Suppressor macrophage treated with lipopolysaccharide for 4 hours (primary cell): Measurements from ENCODE around the gene LONP1.
"Not testable (repeated sequence)": the region's sequence is repeated elsewhere in the genome, so short reads cannot be mapped to it uniquely, and the experiment has no call there.

Experiments used
- DNase-seq: peaks from one replicate; pipeline ENCODE4 v3.0.0-alpha.2; 2020

The LONP1 gene

DNA sequence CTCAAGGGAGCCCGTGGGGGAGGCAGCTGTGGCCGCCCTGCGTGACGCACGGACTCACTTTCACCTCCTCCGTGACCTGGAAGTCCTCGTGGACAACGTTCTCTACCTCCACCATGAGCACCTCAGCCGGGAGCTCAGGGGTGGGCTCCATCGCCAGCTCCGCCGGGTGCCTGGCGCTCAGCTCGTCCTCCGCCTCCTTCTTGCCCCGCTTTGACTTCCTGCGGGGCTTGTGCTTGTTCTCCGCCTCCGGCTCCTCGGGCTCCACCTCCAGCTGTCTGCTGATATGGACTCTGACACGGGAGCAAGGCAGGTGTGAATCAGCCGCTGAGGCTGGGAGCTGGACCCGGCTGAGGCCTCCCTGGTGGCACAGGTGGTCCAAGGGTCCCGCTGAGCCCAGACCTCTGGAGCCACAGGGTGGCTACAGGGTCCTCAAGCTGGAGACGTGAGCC, 8.2 kb downstream of the LONP1 start:
- no peak for DNase-seq

- no peak for DNase-seq
Measured at GRCh38 chr19:5711025-5711424, 8.9 kb downstream of the LONP1 start.

GRCh38 chr19:5707576-5708575, 12.1 kb downstream of the LONP1 start:
- DNase-seq: no peak

DNA sequence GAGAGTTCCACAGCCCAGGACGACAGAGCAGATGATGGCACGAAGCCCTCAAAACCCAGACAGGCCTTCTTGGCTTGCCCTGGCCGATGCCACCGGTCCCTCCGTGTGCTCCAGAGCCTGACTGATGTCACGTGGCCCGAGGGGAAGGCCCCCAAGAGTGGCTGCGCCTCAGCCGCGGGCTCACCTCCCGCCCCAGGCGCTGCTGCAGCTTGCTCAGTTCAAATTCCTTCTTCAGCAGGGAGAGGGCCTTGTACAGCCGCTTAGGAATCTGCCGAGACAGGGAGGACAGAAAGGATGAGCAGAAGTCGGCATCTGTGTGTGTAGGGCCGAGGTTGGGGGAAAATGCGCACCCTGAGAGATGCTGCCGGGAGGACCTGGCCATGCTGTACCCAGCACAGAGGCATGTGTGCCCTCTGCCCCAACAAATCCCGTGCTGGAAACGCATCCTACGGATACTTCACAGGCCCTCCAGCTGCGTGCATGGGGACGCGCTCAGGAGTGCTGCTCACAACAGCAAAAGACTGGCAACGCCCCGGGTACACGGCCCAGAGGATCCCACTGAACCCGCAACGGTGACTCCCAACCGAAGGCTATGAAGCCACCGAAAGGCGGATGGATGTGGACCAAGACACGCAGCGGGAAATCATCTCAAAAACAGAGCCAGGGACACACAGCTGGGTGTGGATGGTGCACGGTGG, 12.9 kb downstream of the LONP1 start:
- DNase-seq: no peak

DNA sequence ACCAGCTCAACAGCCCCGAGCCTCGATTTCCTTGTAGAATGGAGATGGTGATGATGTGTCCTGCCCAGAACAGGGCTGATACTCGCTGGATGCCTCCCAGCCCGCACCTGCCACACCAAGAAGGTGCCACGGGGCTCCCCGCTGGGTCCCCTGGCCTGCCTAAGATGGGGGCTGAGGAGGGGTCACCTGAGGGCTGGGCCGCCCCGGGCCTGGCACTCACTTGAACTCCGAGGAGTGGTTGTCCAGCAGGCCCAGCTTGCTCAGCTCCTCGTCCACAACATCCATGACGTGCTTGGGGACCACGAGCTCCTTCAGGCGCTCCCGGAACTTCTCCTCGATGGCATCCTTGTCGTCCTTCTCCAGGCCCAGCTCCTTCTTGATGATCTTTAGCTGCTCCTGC, 14.4 kb downstream of the LONP1 start:
- no peak for DNase-seq

GRCh38 chr19:5703819-5704818, 15.8 kb downstream of the LONP1 start:
- no peak for DNase-seq

GRCh38 chr19:5702053-5702410, 17.9 kb downstream of the LONP1 start:
- DNase-seq: not testable (repeated sequence)

DNA sequence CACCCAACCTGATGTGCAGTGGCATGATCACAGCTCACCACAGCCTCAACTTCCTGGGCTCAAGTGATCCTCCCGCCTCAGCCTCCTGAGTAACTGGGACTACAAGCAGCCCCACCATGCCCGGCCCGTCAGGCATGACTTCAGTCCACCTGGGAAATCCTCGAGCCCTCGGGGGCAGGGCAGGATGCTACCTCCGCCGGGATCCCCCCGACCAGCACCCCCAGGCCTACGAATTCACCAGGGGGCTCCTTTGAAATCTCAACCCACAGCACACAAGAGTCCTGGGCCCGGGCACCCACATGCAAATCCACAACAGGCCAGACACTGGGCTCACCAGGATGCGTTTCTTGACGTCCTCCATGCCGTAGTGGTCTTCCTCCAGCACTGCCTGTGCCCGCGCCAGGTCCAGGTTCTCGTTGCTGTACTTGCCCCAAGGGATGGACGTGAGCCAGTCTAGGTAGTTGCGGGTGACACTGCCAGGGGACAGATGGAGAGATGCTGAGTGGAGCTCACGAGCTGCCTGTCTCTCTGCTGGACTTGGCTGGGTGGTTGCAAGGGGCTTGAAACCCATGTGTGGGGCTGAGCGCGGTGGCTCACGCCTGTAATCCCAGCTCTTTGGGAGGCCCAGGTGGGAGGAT, 19.4 kb downstream of the LONP1 start:
- DNase-seq: no peak

GRCh38 chr19:5698635-5699422, 21.1 kb downstream of the LONP1 start:
- no peak for DNase-seq

DNA sequence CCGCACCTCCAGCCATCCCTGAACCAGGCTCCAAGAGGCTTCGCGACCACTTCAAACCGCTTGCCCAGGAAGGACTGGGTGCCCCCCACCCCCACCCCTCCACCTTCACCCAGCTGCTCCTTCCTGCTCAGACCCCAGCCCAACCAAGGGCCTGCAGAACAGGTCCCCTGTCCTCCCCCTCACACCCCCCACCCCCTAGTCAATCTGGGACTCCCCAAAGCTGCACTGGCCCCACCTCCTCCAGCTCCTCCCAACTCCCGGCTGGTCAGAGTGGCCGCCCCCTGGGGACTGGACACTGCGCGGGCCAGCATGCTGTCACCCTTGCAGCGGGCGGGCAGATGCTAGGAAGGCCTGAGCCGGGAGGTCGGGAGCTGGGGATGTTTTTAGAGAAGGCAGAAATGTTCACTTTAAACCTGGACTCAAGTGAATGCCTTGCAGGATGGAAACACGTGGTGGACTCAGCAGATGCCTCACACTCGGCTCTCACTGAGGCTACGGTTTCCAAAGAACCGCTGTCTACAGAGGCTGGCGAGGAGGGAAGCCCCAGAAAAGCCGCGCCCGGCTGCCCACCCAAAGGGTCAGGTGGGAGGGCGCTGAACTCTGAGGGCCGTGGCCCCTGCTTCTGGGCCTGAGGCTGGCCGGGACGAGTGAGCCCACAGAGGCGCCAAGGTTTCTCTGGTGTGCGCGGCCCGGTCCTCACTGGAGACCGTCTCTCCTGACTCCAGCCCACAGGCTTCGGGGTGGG, 21.9 kb downstream of the LONP1 start:
- no peak for DNase-seq

GRCh38 chr19:5697022-5697889, 22.7 kb downstream of the LONP1 start:
- DNase-seq: no peak

GRCh38 chr19:5696196-5697021, 23.5 kb downstream of the LONP1 start:
- no peak for DNase-seq

DNA sequence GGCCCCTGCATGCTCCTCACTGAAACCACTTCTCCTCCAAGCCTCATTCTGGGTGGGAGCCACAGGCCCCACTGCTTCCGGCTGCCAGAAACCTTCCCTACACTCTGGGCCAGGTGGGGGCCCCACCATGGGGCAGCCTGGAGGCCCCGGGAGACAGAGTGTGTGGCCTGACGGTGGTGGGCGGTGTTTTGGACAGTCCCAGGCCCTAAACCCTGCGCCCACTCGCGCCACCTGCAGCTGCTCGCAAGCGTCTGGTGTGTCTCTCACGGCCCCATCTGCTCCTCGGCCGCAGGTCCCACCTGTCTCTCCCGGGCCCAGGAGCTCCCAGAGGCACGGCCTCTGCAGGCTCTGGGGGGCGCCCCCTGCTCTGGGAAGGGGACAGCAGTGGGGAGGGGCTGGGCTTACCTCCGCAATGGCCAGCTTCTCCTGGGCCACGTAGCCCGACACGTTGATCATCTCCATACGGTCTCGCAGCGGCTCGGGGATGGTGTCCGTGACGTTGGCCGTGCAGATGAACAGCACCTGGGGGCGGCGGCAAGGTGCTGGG, 24.2 kb downstream of the LONP1 start:
- DNase-seq: no peak

DNA sequence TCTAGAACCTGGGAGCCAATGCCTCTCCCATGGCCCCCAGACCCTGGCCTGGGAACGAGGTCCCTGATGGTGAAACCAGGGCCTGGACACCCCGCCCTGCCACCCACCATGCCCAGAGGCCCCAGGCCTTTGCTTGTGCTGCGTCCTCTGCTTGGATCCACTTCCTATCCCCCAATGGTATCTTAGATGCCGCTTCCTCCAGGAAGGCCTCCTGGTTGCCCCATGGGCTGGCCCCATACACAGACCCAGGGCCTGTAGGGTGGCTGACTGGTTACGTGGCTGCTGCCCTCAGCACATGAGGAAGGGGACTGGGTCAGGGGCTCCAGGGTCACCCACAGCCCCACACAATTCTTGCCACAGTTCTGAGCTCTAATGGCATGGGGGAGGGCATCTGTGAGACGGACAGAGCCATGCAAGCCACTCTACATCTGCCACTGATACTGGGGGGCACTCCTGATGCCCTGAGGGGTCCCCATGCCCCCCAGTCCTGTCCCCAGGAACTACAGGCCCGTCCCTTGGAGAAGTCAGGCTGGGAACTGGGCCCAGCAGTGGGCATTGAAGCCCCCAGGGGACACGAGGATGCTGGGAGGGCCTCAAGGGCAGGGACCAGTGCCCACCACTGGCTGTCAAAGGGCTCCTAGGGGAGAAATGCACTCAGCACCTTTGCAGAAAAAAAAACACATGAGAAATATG, 24.8 kb downstream of the LONP1 start:
- DNase-seq: no peak

- DNase-seq: no peak
Measured at GRCh38 chr19:5694167-5694955, 25.6 kb downstream of the LONP1 start.

DNA sequence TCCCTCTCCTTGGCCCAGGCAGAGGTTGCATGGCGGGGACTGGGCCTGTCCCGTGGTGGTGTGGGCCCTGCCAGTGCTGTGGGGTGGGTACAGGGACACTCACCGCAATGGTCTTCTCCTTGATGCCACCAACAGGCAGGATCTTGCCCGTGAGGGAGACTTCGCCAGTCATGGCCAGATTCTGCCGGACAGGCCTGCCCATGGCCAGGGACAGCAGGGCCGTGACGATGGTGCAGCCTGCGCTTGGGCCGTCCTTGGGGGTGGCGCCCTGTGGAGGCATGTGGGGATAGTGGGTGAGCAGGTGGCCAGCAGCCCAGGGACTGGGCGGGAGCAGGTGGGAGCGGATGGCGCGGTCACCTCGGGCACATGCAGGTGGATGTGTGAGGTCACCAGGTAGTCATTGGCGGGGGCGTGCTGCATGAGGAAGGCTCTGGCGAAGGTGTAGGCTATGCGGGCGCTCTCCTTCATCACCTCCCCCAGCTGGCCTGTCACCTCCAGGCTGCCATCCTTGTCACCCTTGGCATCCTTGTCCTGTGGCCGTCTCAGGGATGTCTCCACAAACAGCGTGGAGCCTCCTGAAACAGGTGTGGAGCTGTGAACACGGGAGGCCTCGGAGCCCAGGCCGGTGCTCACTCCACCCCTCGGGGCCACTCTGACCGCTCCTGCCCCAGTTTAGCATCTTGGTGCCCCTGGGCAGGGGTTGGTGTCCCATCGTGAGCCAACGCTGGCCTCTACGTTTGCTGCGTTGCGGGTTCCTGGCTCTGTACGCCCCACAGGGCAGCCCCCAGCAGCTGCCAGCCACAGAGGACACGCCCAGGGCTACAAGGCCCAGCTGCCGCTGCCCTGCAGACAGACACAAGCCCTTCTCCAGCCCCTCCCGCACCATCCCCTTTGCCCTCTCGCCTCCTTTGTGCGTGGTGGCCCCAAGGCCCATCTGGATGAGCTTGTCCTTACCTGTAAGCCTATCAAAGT, 26.5 kb downstream of the LONP1 start:
- no peak for DNase-seq
